ENCODE results near the gene MAP4K2. TPM values are rescaled to one million over a fixed set of nuclear protein-coding genes. Genes with fewer than 3 reads are reported as not detected.
A peak's percentile ranks its signal among the peaks of the same experiment; 100 is the strongest.

Gene MAP4K2
- total RNA-seq, 2 donors from 2014 or later, result 10.0 to 10.4 TPM

DNA sequence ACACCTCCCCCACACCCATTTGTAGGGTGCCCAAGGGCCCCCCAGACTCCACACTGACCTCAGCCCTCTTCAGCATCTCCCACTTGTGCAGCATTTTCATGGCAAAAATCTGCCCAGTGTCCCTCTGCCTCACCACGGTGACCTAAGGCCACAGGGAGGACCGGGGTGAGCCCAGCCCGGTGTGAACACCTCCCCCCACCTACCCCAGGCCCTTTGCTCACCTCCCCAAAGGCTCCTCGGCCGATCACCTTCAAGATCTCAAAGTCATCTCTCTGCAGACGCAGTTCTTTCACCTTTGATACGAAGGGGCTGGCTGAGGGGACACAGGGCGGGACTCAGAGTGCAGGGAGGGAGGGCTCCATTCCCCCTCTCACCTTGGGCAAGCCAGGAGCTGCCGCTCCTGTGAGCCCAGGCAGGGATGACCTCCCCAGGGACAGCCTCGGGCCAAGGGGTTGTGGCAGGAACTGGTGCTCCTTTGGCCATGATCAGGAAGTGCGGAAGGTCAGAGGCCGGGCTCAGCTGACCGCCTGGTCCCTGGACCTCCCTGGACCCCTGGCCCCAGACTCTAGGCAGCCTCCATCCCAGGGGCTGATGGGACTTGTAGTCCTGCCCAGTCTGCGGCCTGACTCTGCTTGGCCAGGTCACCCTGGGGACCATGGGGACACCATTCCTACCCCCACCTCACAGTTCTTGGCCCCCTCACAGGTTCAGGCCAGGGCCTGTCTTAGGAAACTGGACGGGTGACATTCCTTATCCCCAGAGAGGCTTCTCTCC, 38.8 kb upstream of the MAP4K2 start:
- intact Hi-C loops (cut with DNase I), result loop anchor here in 1 of 2 donors (10.0 kb wide), 1 partner anchor 57 kb away; no protein-coding TSS in a partner anchor
- ATAC-seq, result no peak
- no peak for DNase-seq

DNA sequence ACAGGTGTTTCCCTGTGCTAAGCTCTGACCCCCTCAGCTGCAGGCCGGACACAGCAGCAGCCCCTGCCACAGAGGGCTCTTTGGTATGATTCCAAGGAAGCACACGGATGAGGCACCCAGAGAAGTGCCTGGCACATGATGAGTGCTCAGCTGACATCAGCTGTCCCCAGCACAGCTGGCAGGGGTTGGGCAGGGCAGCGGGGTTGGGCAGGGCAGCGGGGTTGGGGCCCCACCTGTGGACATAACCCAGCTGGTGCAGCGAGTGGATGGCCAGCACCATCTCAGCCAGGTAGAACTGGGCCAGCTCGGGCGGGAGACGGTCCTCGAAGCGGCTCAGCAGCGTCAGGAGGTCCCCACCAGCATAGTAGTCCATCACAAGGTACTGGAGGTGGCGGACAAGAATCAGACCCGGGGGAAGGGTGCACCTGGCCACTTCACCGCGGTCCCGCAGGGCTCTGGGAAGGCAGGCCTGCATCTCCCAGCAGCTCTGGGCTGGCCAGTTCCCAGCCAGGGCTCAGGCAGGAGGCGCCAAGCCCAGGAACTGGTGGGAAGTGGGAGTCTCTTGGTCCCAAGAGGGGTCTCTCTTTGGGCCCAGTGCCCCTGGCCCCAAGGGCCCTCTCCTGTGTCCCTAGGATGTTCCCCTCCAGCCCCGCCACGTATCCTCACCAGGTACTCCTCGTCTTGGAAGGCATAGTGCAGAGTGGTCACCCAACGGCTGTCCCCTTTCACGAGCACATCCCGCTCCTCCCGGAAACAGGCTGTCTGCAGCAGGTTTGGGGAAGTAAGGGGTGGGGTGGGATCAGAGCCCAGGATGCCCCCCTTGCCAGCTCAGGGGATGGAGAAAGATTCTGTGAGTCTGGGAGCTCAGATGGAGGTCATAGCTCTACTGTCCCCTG, 37.1 kb upstream of the MAP4K2 start:
- no peak for DNase-seq

GRCh38 chr11:64839335-64839734, 36.3 kb upstream of the MAP4K2 start:
- ATAC-seq (no peak), DNase-seq (no peak)
- intact Hi-C loops (cut with DNase I), result no loop called here

More for the DNA sequence above, 37.1 kb upstream of the MAP4K2 start:
- intact Hi-C loops (cut with DNase I), result loop anchor here in 1 of 2 donors (10.0 kb wide), 1 partner anchor 55 kb away; no protein-coding TSS in a partner anchor
- ATAC-seq, result no peak

DNA sequence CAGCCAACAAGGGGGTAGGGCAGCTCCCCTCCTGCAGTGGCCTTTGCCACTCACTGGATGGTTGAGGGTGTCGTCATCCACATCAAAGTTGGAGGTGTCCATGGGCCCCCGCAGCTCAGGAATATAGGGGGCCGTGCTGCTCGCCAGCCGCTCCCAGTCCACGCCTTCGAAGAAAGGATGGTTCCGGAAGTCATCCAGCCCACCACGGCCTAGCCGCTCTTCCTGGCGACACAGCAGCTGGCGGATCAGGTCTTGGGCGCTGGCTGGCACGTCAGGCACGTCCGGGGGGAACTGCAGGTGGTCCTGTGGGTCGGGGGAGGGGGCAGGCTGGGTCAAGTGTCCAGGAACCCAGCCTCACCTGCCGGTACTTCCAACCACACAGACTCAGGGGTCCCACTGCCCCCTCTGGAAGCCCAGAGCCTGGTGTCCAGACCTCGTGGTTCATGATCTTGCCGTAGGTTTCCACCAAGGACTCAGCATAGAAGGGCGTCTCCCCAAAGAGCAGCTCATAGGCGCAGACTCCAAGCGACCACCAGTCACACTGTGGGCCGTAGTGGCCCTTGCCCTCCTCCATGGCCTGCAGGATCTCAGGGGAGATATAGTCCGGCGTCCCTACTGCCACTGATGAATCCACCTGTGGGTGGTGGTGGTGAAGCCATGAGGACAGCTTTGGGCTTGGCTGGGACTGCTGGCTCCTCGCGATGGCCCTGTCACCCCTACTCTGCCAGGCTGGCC, 35.8 kb upstream of the MAP4K2 start:
- intact Hi-C loops (cut with DNase I), result no loop called here
- DNase-seq (no peak), ATAC-seq (no peak)

DNA sequence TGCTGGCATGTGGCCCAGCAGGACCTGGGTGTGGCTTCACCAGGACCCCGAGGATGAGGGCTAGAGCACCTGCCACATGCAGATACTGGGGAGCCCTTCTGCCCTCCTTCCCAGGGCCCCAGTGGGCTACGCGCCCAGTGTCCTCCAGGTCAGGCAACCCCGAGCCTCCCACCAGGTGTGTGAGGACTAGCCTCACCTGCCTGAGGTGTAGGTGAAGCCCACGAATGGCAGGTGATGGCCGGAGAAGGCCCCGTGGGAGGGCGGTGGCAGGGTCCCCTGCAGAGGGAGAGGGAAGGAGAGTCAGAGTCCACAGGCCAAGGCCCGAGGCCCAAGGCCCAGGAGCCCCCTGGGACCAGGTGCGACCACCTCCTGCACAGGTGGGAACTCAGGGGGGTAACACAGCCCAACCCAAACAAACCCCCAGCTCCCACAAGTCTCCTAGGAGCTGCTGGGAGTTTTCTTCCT, 34.9 kb upstream of the MAP4K2 start:
- intact Hi-C loops (cut with DNase I), result no loop called here
- DNase-seq, result no peak

DNA sequence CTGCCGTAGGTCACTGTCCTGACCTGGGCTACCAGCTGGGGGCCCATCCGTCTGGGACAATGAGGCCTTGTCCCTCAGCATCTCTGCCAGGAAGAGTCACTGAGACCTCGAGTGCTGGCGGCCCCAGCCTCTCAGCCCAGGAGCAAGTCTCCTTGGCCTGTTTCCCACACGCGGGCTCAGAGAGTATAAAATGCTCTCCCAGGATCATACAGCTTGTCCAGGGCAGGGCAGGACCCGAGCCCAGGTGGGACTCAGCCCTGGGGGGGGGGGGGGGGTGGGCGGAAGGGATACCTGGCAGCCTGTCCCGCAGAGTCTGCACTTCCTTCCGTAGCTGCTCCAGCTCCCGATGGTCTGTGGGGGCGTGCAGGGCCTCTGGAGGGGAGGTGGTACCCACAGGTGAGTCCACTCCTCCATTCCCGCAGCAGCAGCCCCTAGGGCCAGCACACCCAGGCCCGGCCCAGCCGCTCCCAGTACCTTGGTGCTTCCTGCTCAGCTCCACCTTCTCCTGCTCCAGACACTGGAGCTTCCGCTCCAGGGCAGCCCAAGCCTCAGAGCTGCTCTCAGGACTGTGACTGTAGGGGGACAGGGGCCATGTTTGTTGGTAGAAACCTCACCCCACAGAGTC, 33.5 kb upstream of the MAP4K2 start:
- ATAC-seq (no peak), DNase-seq (no peak)
- intact Hi-C loops (cut with DNase I), result no loop called here

More for the DNA sequence above, 34.9 kb upstream of the MAP4K2 start:
- no peak for ATAC-seq

- no peak for ATAC-seq
- no peak for DNase-seq
- intact Hi-C loops (cut with DNase I), result no loop called here
Observed at GRCh38 chr11:64835616-64836447, 32.8 kb upstream of the MAP4K2 start.

GRCh38 chr11:64834723-64835615, 32.0 kb upstream of the MAP4K2 start:
- DNase-seq (peak; percentile 50), ATAC-seq (peak; percentile 21 to 83)
- intact Hi-C loops (cut with DNase I), result no loop called here

DNA sequence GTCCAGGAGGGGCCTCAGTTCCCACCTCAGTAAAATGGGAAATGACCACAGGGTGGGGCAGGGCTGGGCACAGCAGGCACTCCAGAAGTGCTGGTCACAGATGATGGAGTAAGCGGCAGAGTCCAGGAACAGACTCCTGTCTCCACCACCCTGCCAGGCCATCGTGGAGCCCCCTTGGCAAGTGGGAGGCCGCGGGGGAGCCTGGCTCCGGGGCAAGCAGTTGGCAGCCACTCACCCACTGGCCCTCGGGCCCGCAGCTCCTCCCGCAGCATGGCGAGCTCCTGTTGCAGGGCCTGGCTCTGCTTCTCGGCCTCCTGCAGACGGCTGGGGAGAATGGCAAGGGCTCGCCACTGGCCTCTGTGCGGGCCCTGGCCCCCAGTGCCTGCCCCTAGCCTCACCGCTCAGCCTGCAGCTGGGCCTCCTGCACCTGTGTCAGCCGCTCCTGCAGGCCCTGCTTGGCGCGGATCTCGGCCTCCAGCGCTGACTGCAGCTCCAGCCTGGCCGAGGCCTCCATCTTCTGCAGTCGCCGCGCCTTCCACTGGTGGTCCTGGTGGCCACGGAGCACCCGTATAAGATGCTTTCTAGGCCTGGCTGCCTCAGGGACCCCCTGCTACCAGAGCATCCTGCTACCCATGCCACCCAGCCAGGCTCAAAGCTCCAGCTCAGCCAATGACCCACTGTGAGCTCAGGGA, 31.2 kb upstream of the MAP4K2 start:
- DNase-seq, result no peak
- ATAC-seq, result no peak
- intact Hi-C loops (cut with DNase I), result no loop called here

- DNase-seq, result no peak
- intact Hi-C loops (cut with DNase I), result no loop called here
- ATAC-seq, result no peak
Observed at GRCh38 chr11:64833509-64833908, 30.5 kb upstream of the MAP4K2 start.

- DNase-seq (no peak), ATAC-seq (no peak)
- intact Hi-C loops (cut with DNase I), result no loop called here
Observed at GRCh38 chr11:64833198-64833502, 30.1 kb upstream of the MAP4K2 start.

GRCh38 chr11:64832467-64833197, 29.6 kb upstream of the MAP4K2 start:
- DNase-seq (no peak), ATAC-seq (no peak)
- intact Hi-C loops (cut with DNase I), result no loop called here

GRCh38 chr11:64831411-64831891, 28.4 kb upstream of the MAP4K2 start:
- DNase-seq, result no peak
- ATAC-seq, result no peak
- intact Hi-C loops (cut with DNase I), result no loop called here

DNA sequence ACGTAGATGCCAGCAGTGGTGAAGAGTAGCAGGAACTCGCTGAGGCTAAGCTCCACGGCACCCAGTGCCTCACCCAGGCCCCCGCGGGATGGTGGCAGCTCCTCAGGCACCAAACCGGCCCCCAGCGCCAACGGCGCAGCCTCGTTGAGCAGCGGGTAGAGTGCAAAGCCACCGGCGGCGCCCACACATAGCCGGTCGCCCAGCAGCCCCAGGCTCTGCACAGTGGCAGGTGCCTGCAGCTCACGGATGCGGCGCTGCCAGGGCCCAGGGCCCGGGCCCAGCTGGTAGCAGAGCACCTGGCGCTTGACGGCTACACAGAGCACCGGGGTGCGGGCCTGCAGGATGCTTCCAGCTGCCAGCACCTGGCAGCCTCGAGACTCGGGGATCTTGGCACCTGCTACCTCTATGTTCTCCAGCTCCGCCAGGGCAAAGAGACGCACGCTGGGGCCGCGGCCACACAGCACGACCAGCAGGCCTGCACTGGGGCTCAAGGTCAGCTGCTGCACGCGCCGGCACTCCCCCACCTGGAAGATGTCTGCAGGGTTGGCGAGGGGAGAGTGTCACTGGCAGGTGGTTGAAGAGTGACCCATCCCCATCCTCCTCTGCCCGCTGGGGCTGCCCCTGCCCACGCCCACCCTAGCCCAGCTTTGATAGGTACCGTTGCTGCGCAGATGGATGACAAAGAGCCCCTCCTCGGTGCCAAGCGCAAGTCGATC, 26.7 kb upstream of the MAP4K2 start:
- no peak for ATAC-seq
- intact Hi-C loops (cut with DNase I), result no loop called here
- DNase-seq, result no peak

- ATAC-seq, result no peak
- no peak for DNase-seq
- intact Hi-C loops (cut with DNase I), result no loop called here
Observed at GRCh38 chr11:64827451-64827839, 24.4 kb upstream of the MAP4K2 start.

Data from left cardiac atrium (tissue), 4 donors.